Neuronal stem cell (in vitro differentiated cells): ENCODE results near the gene KCNJ6.
A peak's percentile ranks its signal among the peaks of the same experiment; 100 is the strongest.

Experiments used
- DNase-seq: peaks from one replicate; pipeline ENCODE4 v3.0.0-alpha.2; 2013; ENCODE audit warnings: low spot score
- H2AFZ ChIP-seq: one replicate; pipeline ENCODE4 v1.6.1; 2013; ENCODE audit warnings: mild to moderate bottlenecking, low read length, inconsistent platforms
- H2AK5ac ChIP-seq: 2 replicates; pipeline ENCODE4 v1.6.1; 2013; ENCODE audit warnings: low read depth, mild to moderate bottlenecking, inconsistent platforms, low read length, moderate library complexity, mixed read lengths
- H2BK120ac ChIP-seq: 2 replicates; pipeline ENCODE4 v1.6.1; 2013; ENCODE audit warnings: low read depth, mild to moderate bottlenecking, inconsistent platforms, low read length, moderate library complexity, mixed read lengths
- H2BK12ac ChIP-seq: one replicate; pipeline ENCODE4 v1.6.1; 2013; ENCODE audit warnings: low read length, inconsistent platforms
- H2BK15ac ChIP-seq: 2 replicates; pipeline ENCODE4 v1.6.1; 2013; ENCODE audit warnings: mild to moderate bottlenecking, low read length, inconsistent platforms, mixed read lengths
- H2BK5ac ChIP-seq: one replicate; pipeline ENCODE4 v1.6.1; 2013; ENCODE audit warnings: inconsistent platforms, mild to moderate bottlenecking, low read length, moderate library complexity
- H3K14ac ChIP-seq: one replicate; pipeline ENCODE4 v1.6.1; 2013; ENCODE audit warnings: low read length, inconsistent platforms
- H3K18ac ChIP-seq: 2 replicates; pipeline ENCODE4 v1.6.1; 2013; ENCODE audit warnings: low read length, inconsistent platforms
- H3K23ac ChIP-seq: 2 replicates; pipeline ENCODE4 v1.6.1; 2013; ENCODE audit warnings: low read depth, mild to moderate bottlenecking, mixed read lengths, low read length, inconsistent platforms; ENCODE audit not compliant: poor library complexity
- H3K27ac ChIP-seq: replicated peaks from 3 replicates; pipeline ENCODE4 v1.5.1; 2013; ENCODE audit warnings: low read length, inconsistent platforms
- H3K27me3 ChIP-seq, 3 experiments: 2 replicates each; pipeline ENCODE4 v1.6.1; 2013; ENCODE audit warnings: low read length in 3 of 3, mild to moderate bottlenecking in 2 of 3, inconsistent platforms in 1 of 3, low read depth in 1 of 3, mixed read lengths in 1 of 3, moderate library complexity in 1 of 3; ENCODE audit not compliant: control insufficient read depth in 3 of 3, insufficient read depth in 3 of 3
- H3K36me3 ChIP-seq, 2 donors: replicated peaks in 1 of 2; 2 replicates each; pipeline ENCODE4 v1.6.1; 2013; ENCODE audit warnings: low read length in 2 of 2; ENCODE audit not compliant: control insufficient read depth in 2 of 2, insufficient read depth in 2 of 2
- H3K4ac ChIP-seq: 2 replicates; pipeline ENCODE4 v1.6.1; 2013; ENCODE audit warnings: inconsistent platforms, mild to moderate bottlenecking, low read length, moderate library complexity
- H3K4me1 ChIP-seq, 2 donors: 1 replicate in 1 of 2; 2 replicates in 1 of 2; pipeline ENCODE4 v1.6.1; 2013; ENCODE audit warnings: low read length in 2 of 2, low read depth in 1 of 2; ENCODE audit not compliant: control insufficient read depth in 2 of 2, insufficient read depth in 1 of 2
- H3K4me2 ChIP-seq: one replicate; pipeline ENCODE4 v1.6.1; 2013; ENCODE audit warnings: mild to moderate bottlenecking, low read length, inconsistent platforms; ENCODE audit not compliant: insufficient read depth, poor library complexity, severe bottlenecking
- H3K4me3 ChIP-seq, 2 donors: 2 replicates each; pipeline ENCODE4 v1.5.1; 2013; ENCODE audit warnings: low read length in 2 of 2, mild to moderate bottlenecking in 2 of 2, inconsistent platforms in 1 of 2, moderate library complexity in 1 of 2
- H3K79me1 ChIP-seq: one replicate; pipeline ENCODE4 v1.6.1; 2013; ENCODE audit warnings: low read depth, mild to moderate bottlenecking, inconsistent platforms, low read length, moderate library complexity
- H3K9ac ChIP-seq: one replicate; pipeline ENCODE4 v1.6.1; 2013; ENCODE audit warnings: mild to moderate bottlenecking, low read depth, low read length, inconsistent platforms; ENCODE audit not compliant: poor library complexity
- H3K9me3 ChIP-seq, 2 donors: replicated peaks in 1 of 2; 2 replicates each; pipeline versions ENCODE3 to v1.6.1; 2013; ENCODE audit warnings: low read length in 2 of 2, mild to moderate bottlenecking in 2 of 2, inconsistent platforms in 1 of 2, low read depth in 1 of 2, mixed read lengths in 1 of 2, moderate library complexity in 1 of 2; ENCODE audit not compliant: control insufficient read depth in 2 of 2, insufficient read depth in 1 of 2
- H4K8ac ChIP-seq: one replicate; pipeline ENCODE4 v1.6.1; 2013; ENCODE audit warnings: low read depth, mild to moderate bottlenecking, inconsistent platforms, low read length, moderate library complexity
- H4K91ac ChIP-seq: one replicate; pipeline ENCODE4 v1.6.1; 2013; ENCODE audit warnings: low read length, low read depth, mild to moderate bottlenecking, inconsistent platforms; ENCODE audit not compliant: poor library complexity
- WGBS, 2 donors: extraction: QIAGEN DNeasy Blood & Tissue Kit; methylation state at CpG; one replicate each; pipeline ENCODE4 v1.1.7; 2013; ENCODE audit warnings: missing lambda C conversion rate in 2 of 2, mixed read lengths in 1 of 2; ENCODE audit not compliant: insufficient read length in 2 of 2, insufficient replicate concordance in 1 of 2; ENCODE audit errors: extremely low coverage in 2 of 2; 5-methylcytosine and 5-hydroxymethylcytosine counted together

Gene KCNJ6

GRCh38 chr21:37759777-37760176 is 156.5 kb downstream of the KCNJ6 start:
- Histone ChIP-seq H3K9ac (no peak overlapping the region), H3K14ac (no peak overlapping the region), H2AK5ac (no peak overlapping the region), H3K9me3 (peaks cover 0 to 3% of the 10 kb centered on the region in 2 donors), H3K79me1 (no peaks in the 10 kb centered on the region), H2BK12ac (no peak overlapping the region), H3K36me3 (no peaks in the 10 kb centered on the region), H2BK5ac (no peak overlapping the region), H4K8ac (no peak overlapping the region), H2AFZ (no peak overlapping the region), H3K23ac (no peak overlapping the region), H2BK120ac (no peak overlapping the region), H4K91ac (no peak overlapping the region), H2BK15ac (no peak overlapping the region), H3K4me1 (no peaks in the 10 kb centered on the region), H3K18ac (no peak overlapping the region), H3K27ac (no peak overlapping the region), H3K27me3 (no peaks in the 10 kb centered on the region), H3K4me2 (no peak overlapping the region), H3K4ac (no peak overlapping the region), H3K4me3 (no peak overlapping the region)
- WGBS, 2 donors: no CpG with 5 or more reads among the region's 9 CpGs
- no peak for DNase-seq

GRCh38 chr21:37758982-37759381 is 157.3 kb downstream of the KCNJ6 start:
- no CpG with 5 or more reads among the region's 7 CpGs for WGBS, 2 donors
- no peaks in the 10 kb centered on the region for H3K79me1 ChIP-seq
- peak; percentile 17 for DNase-seq

GRCh38 chr21:37757606-37758376 is 158.5 kb downstream of the KCNJ6 start:
- H2BK120ac ChIP-seq: no peak overlapping the region
- H3K9ac ChIP-seq: no peak overlapping the region
- H3K27ac ChIP-seq: no peak overlapping the region
- H3K36me3 ChIP-seq: no peaks in the 10 kb centered on the region
- no peak overlapping the region for H2BK15ac ChIP-seq
- H2AFZ ChIP-seq: no peak overlapping the region
- peaks cover 0 to 3% of the 10 kb centered on the region in 2 donors for H3K9me3 ChIP-seq
- H3K4me1 ChIP-seq: no peaks in the 10 kb centered on the region
- H3K14ac ChIP-seq: no peak overlapping the region
- H3K79me1 ChIP-seq: no peaks in the 10 kb centered on the region
- DNase-seq: no peak
- no peak overlapping the region for H4K8ac ChIP-seq
- WGBS, 2 donors: no CpG with 5 or more reads among the region's 11 CpGs
- H4K91ac ChIP-seq: no peak overlapping the region
- no peak overlapping the region for H3K4ac ChIP-seq
- H2AK5ac ChIP-seq: no peak overlapping the region
- no peak overlapping the region for H3K4me2 ChIP-seq
- no peaks in the 10 kb centered on the region for H3K27me3 ChIP-seq
- no peak overlapping the region for H3K4me3 ChIP-seq
- no peak overlapping the region for H2BK5ac ChIP-seq
- H3K18ac ChIP-seq: no peak overlapping the region
- H2BK12ac ChIP-seq: no peak overlapping the region
- no peak overlapping the region for H3K23ac ChIP-seq

More at GRCh38 chr21:37758982-37759381, 157.3 kb downstream of the KCNJ6 start:
- H4K91ac ChIP-seq: no peak overlapping the region
- peaks cover 0 to 3% of the 10 kb centered on the region in 2 donors for H3K9me3 ChIP-seq
- H2BK12ac ChIP-seq: no peak overlapping the region
- H3K14ac ChIP-seq: no peak overlapping the region
- no peaks in the 10 kb centered on the region for H3K4me1 ChIP-seq
- no peak overlapping the region for H2BK15ac ChIP-seq
- no peak overlapping the region for H3K4me3 ChIP-seq
- H2BK120ac ChIP-seq: no peak overlapping the region
- H3K23ac ChIP-seq: peak overlapping the region; percentile 37
- H2BK5ac ChIP-seq: no peak overlapping the region
- no peak overlapping the region for H3K27ac ChIP-seq
- no peak overlapping the region for H4K8ac ChIP-seq
- no peak overlapping the region for H3K4ac ChIP-seq
- no peak overlapping the region for H3K18ac ChIP-seq
- no peak overlapping the region for H2AK5ac ChIP-seq
- no peaks in the 10 kb centered on the region for H3K36me3 ChIP-seq
- no peak overlapping the region for H3K4me2 ChIP-seq
- no peak overlapping the region for H3K9ac ChIP-seq
- H2AFZ ChIP-seq: no peak overlapping the region
- H3K27me3 ChIP-seq: no peaks in the 10 kb centered on the region

GRCh38 chr21:37753122-37753599 is 163.1 kb downstream of the KCNJ6 start:
- H3K9ac ChIP-seq: peak overlapping the region; percentile 16
- H2BK120ac ChIP-seq: no peak overlapping the region
- H3K27me3 ChIP-seq: no peaks in the 10 kb centered on the region
- H3K27ac ChIP-seq: no peak overlapping the region
- WGBS, 2 donors: no CpG with 5 or more reads among the region's 12 CpGs
- no peak overlapping the region for H2AK5ac ChIP-seq
- no peak overlapping the region for H2AFZ ChIP-seq
- no peaks in the 10 kb centered on the region for H3K79me1 ChIP-seq
- H3K4me2 ChIP-seq: no peak overlapping the region
- no peak overlapping the region for H3K14ac ChIP-seq
- no peak overlapping the region for H2BK5ac ChIP-seq
- H3K4ac ChIP-seq: no peak overlapping the region
- no peak overlapping the region for H4K8ac ChIP-seq
- no peaks in the 10 kb centered on the region for H3K36me3 ChIP-seq
- no peak overlapping the region for H3K23ac ChIP-seq
- H3K4me1 ChIP-seq: no peaks in the 10 kb centered on the region
- H2BK12ac ChIP-seq: no peak overlapping the region
- no peak for DNase-seq
- H3K9me3 ChIP-seq: no peaks in the 10 kb centered on the region
- H3K18ac ChIP-seq: no peak overlapping the region
- no peak overlapping the region for H3K4me3 ChIP-seq
- H4K91ac ChIP-seq: no peak overlapping the region
- H2BK15ac ChIP-seq: no peak overlapping the region
